K562 (cell line): ENCODE measurements around the gene ACP6. TPM values are rescaled to one million over a fixed set of nuclear protein-coding genes. Genes with fewer than 3 reads are reported as not detected.
A peak's percentile ranks its signal among the peaks of the same experiment; 100 is the strongest.

ENCODE experiments used
- ATF7 ChIP-seq: fragments of 450-650 bp; IDR thresholded peaks from 2 replicates; pipeline ENCODE4 v1.7.1; 2014; ENCODE audit warnings: mild to moderate bottlenecking, moderate library complexity
- CEBPG ChIP-seq, 3 experiments: fragments of 200-800 bp in 1 of 3; sonication (Bioruptor generic) in 1 of 3; sonication (generic) in 1 of 3; formaldehyde crosslinking in 1 of 3; IDR thresholded peaks in 2 of 3; conservative IDR thresholded peaks in 1 of 3; 2 replicates each; pipeline versions ENCODE4 v1.6.1 to v1.8.0; 2016 to 2022; ENCODE audit warnings: missing compliant biosample characterization in 2 of 3, missing genetic modification characterization in 2 of 3, mild to moderate bottlenecking in 1 of 3, missing genetic modification reagents in 1 of 3
- CREB1 ChIP-seq, 2 experiments: sonication (generic) in 1 of 2; formaldehyde crosslinking in 1 of 2; IDR thresholded peaks; 2 replicates each; pipeline versions ENCODE4 v1.6.1 to v1.8.0; 2012 to 2022; ENCODE audit warnings: inconsistent platforms in 1 of 2, mild to moderate bottlenecking in 1 of 2, missing genetic modification reagents in 1 of 2, moderate library complexity in 1 of 2
- ELK1 ChIP-seq: sonication (generic); formaldehyde crosslinking; IDR thresholded peaks from 2 replicates; pipeline ENCODE4 v1.8.1; 2022; ENCODE audit warnings: missing genetic modification reagents
- GTF2E2 ChIP-seq: fragments of 200-800 bp; sonication (Bioruptor generic); IDR thresholded peaks from 2 replicates; pipeline ENCODE4 v1.6.1; 2016; ENCODE audit warnings: missing genetic modification characterization, missing compliant biosample characterization
- KAT7 ChIP-seq: sonication (generic); formaldehyde crosslinking; IDR thresholded peaks from 2 replicates; pipeline ENCODE4 v1.8.0; 2022; ENCODE audit warnings: missing genetic modification reagents, mild to moderate bottlenecking, borderline replicate concordance
- RBM34 ChIP-seq: fragments of 200-400 bp; formaldehyde crosslinking; IDR thresholded peaks from 2 replicates; pipeline ENCODE4 v1.6.1; 2018; ENCODE audit warnings: low read length, borderline replicate concordance; ENCODE audit not compliant: insufficient read depth
- TAF15 ChIP-seq: fragments of 200-400 bp; formaldehyde crosslinking; IDR thresholded peaks from 2 replicates; pipeline ENCODE4 v1.6.1; 2017; ENCODE audit warnings: mild to moderate bottlenecking, low read depth, low read length, moderate library complexity
- TCF7L2 ChIP-seq: fragments of 150-350 bp; IDR thresholded peaks from 2 replicates; pipeline ENCODE4 v1.6.1; 2016; ENCODE audit warnings: low read depth, mild to moderate bottlenecking, low read length, moderate library complexity
- VEZF1 ChIP-seq: fragments of 200-800 bp; sonication (Bioruptor generic); IDR thresholded peaks from 2 replicates; pipeline ENCODE4 v1.6.1; 2017; ENCODE audit warnings: missing genetic modification characterization, missing compliant biosample characterization
- ZNF253 ChIP-seq: fragments of 250-450 bp; sonication (Bioruptor Pico); conservative IDR thresholded peaks from 2 replicates; pipeline ENCODE4 v1.6.1; 2021; ENCODE audit warnings: mild to moderate bottlenecking
- ZNF280B ChIP-seq: fragments of 250-450 bp; sonication (Bioruptor Pico); IDR thresholded peaks from 2 replicates; pipeline ENCODE4 v1.5.1; 2021; ENCODE audit warnings: mild to moderate bottlenecking
- ZNF551 ChIP-seq: fragments of 250-450 bp; sonication (Bioruptor Pico); IDR thresholded peaks from 2 replicates; pipeline ENCODE4 v1.5.0; 2021; ENCODE audit warnings: mild to moderate bottlenecking, moderate library complexity
- ZNF639 ChIP-seq, 2 experiments: fragments of 200-800 bp in 1 of 2; sonication (Bioruptor generic) in 1 of 2; sonication (generic) in 1 of 2; formaldehyde crosslinking in 1 of 2; IDR thresholded peaks in 1 of 2; conservative IDR thresholded peaks in 1 of 2; 2 replicates each; pipeline versions ENCODE4 v1.5.0 to v1.6.1; 2016 to 2020; ENCODE audit warnings: missing compliant biosample characterization in 1 of 2, missing genetic modification characterization in 1 of 2, missing genetic modification reagents in 1 of 2
- ZNF740 ChIP-seq, 3 experiments: fragments of 200-800 bp in 1 of 3; sonication (Bioruptor generic) in 1 of 3; sonication (generic) in 1 of 3; formaldehyde crosslinking in 1 of 3; IDR thresholded peaks; 2 replicates each; pipeline versions ENCODE4 v1.6.1 to v1.8.0; 2016 to 2022; ENCODE audit warnings: mild to moderate bottlenecking in 2 of 3, missing compliant biosample characterization in 2 of 3, missing genetic modification characterization in 2 of 3, missing genetic modification reagents in 1 of 3
- polyA plus RNA-seq, 8 experiments: library from polyadenylated mRNA; depleted of rRNA in 4 of 8; stranded (reverse) in 5 of 8; unstranded in 3 of 8; fragments of >200 nt; fragmentation: Nextera tagmentation in 2 of 8; fragmentation: Illumina TruSeq in 1 of 8; extraction: Ambion mirVana in 2 of 8; extraction: Trizol in 1 of 8; gene quantifications; 2 replicates each; pipeline versions ENCODE4 v1.2.1 to v1.2.3, GENCODE V29; 2011 to 2014; ENCODE audit warnings: inconsistent platforms in 1 of 8, missing spikeins in 1 of 8
- total RNA-seq, 7 experiments: library from RNA; depleted of rRNA in 6 of 7; stranded (reverse); fragments of >200 nt in 6 of 7; fragmentation: Illumina TruSeq in 2 of 7; extraction: Trizol in 2 of 7; gene quantifications; 2 replicates each; pipeline versions ENCODE4 v1.2.1 to v1.2.3, GENCODE V29; 2011 to 2021; ENCODE audit warnings: low replicate concordance in 1 of 7

Gene ACP6
- total and polyA plus RNA-seq, 9 of the 15 experiments (the other 6 are each of a cell fraction or from before 2014, with no cell fraction given) = 0.05 to 1.4 (median 0.49) TPM

GRCh38 chr1:147599362-147600118, 70.8 kb downstream of the ACP6 start (continued):
- TF ChIP-seq ZNF280B (no peak), ZNF740 (CRISPR knock-in tag; IDR thresholded peaks at IDR 0.05) (0 out of 2 replicates have a peak, but pooled peaks have one; percentile 37), ZNF740 (tag; IDR thresholded peaks at IDR 0.05) (0 out of 4 replicates have a peak, but pooled peaks of 1 of the 2 experiments have one; percentile 45), ZNF253 (CRISPR knock-in tag) (no peak), CEBPG (CRISPR knock-in tag; IDR thresholded peaks at IDR 0.05) (no peak), CEBPG (tag; conservative IDR thresholded peaks at IDR 0.05 in 1 of 2, IDR thresholded peaks at IDR 0.05 in 1 of 2) (no peak), RBM34 (no peak), ZNF639 (CRISPR knock-in tag; conservative IDR thresholded peaks at IDR 0.05 in 1 of 2, IDR thresholded peaks at IDR 0.05 in 1 of 2) (peak in 1 of 2 experiments; percentile 73; a peak in 2 of 4 replicates), ZNF551 (CRISPR knock-in tag) (no peak), TCF7L2 (peak; percentile 74; the same call in 1 of the 2 replicates), ELK1 (CRISPR knock-in tag) (no peak), KAT7 (CRISPR knock-in tag) (no peak), GTF2E2 (tag) (no peak), VEZF1 (CRISPR knock-in tag) (peak; percentile 95), TAF15 (no peak), ATF7 (peak; percentile 81), CREB1 (IDR thresholded peaks at IDR 0.05) (no peak), CREB1 (CRISPR knock-in tag; IDR thresholded peaks at IDR 0.05) (0 out of 2 replicates have a peak, but pooled peaks have one; percentile 18)
